ENCODE measurements around the gene GUSB. TPM values are rescaled to one million over a fixed set of nuclear protein-coding genes. Genes with fewer than 3 reads are reported as not detected.

GUSB gene
- total and polyA plus RNA-seq, 9 of the 15 experiments (the other 6 are each of a cell fraction or from before 2014, with no cell fraction given): 22.7 to 102 (median 60.1) TPM

- TF ChIP-seq CCNT2 (IDR thresholded peaks at IDR 0.05; ENCODE audit: borderline replicate concordance, extremely low read depth, insufficient read length, low read depth, low read length): peak; percentile 92
- TF ChIP-seq, protein P1, sequence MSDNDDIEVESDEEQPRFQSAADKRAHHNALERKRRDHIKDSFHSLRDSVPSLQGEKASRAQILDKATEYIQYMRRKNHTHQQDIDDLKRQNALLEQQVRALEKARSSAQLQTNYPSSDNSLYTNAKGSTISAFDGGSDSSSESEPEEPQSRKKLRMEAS (CRISPR knock-in tag; IDR thresholded peaks at IDR 0.05): peak; percentile 97
- TF ChIP-seq HDAC2 (IDR thresholded peaks at IDR 0.05): peak; percentile 56; the same call in 1 of the 2 replicates
- TF ChIP-seq CBX1 (IDR thresholded peaks at IDR 0.05; ENCODE audit: low read depth): peak; percentile 86; the same call in 1 of the 2 replicates
- TF ChIP-seq DIDO1 (tag; IDR thresholded peaks at IDR 0.05; ENCODE audit: low read depth): peak; percentile 94
- no peak for TF ChIP-seq NUFIP1 (IDR thresholded peaks at IDR 0.05; ENCODE audit: partially characterized antibody)
- peak; percentile 80; the same call in 1 of the 2 replicates for TF ChIP-seq RBM14 (IDR thresholded peaks at IDR 0.05; ENCODE audit: borderline replicate concordance, insufficient read depth, low read depth, low read length)
- peak; percentile 93 for TF ChIP-seq FOXP1 (CRISPR knock-in tag; IDR thresholded peaks at IDR 0.05)
- no peak for TF ChIP-seq SMARCA5 (IDR thresholded peaks at IDR 0.05)
- TF ChIP-seq ZNF165 (CRISPR knock-in tag; IDR thresholded peaks at IDR 0.05; ENCODE audit: borderline replicate concordance): peak; percentile 85; the same call in 1 of the 2 replicates
- TF ChIP-seq PURB (CRISPR knock-in tag; IDR thresholded peaks at IDR 0.05; ENCODE audit: low read depth): no peak
- peak in 1 of 2 experiments; percentile 93; a peak in 2 of 4 replicates for TF ChIP-seq KDM4B (IDR thresholded peaks at IDR 0.05; ENCODE audit: borderline replicate concordance in 2 of 2, low read depth in 1 of 2)
- peak; percentile 49; the same call in 1 of the 2 replicates for TF ChIP-seq ZNF445 (CRISPR knock-in tag; IDR thresholded peaks at IDR 0.05; ENCODE audit: low read depth)
- TF ChIP-seq FIP1L1 (IDR thresholded peaks at IDR 0.05; ENCODE audit: low read depth, low read length, poor library complexity, severe bottlenecking): peak; percentile 97
- TF ChIP-seq PHF8 (IDR thresholded peaks at IDR 0.05; ENCODE audit: borderline replicate concordance, low read length): peak; percentile 84
- peak; percentile 51; the same call in 1 of the 2 replicates for TF ChIP-seq IRF1 (CRISPR knock-in tag; IDR thresholded peaks at IDR 0.05; ENCODE audit: borderline replicate concordance)
- TF ChIP-seq, protein P2, sequence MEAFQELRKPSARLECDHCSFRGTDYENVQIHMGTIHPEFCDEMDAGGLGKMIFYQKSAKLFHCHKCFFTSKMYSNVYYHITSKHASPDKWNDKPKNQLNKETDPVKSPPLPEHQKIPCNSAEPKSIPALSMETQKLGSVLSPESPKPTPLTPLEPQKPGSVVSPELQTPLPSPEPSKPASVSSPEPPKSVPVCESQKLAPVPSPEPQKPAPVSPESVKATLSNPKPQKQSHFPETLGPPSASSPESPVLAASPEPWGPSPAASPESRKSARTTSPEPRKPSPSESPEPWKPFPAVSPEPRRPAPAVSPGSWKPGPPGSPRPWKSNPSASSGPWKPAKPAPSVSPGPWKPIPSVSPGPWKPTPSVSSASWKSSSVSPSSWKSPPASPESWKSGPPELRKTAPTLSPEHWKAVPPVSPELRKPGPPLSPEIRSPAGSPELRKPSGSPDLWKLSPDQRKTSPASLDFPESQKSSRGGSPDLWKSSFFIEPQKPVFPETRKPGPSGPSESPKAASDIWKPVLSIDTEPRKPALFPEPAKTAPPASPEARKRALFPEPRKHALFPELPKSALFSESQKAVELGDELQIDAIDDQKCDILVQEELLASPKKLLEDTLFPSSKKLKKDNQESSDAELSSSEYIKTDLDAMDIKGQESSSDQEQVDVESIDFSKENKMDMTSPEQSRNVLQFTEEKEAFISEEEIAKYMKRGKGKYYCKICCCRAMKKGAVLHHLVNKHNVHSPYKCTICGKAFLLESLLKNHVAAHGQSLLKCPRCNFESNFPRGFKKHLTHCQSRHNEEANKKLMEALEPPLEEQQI (IDR thresholded peaks at IDR 0.05): peak; percentile 76
- peak in 1 of 2 experiments; percentile 87; a peak in 2 of 4 replicates for TF ChIP-seq CSDE1 (IDR thresholded peaks at IDR 0.05)
- TF ChIP-seq ATF3 (IDR thresholded peaks at IDR 0.05): no peak; the same call in 1 of the 2 replicates
- TF ChIP-seq ATF3 (CRISPR knock-in tag; conservative IDR thresholded peaks at IDR 0.05): peak; percentile 98; the same call in 1 of the 2 replicates
- TF ChIP-seq, protein P3, sequence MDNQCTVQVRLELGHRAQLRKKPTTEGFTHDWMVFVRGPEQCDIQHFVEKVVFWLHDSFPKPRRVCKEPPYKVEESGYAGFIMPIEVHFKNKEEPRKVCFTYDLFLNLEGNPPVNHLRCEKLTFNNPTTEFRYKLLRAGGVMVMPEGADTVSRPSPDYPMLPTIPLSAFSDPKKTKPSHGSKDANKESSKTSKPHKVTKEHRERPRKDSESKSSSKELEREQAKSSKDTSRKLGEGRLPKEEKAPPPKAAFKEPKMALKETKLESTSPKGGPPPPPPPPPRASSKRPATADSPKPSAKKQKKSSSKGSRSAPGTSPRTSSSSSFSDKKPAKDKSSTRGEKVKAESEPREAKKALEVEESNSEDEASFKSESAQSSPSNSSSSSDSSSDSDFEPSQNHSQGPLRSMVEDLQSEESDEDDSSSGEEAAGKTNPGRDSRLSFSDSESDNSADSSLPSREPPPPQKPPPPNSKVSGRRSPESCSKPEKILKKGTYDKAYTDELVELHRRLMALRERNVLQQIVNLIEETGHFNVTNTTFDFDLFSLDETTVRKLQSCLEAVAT (IDR thresholded peaks at IDR 0.05): no peak
These were observed at the start of gene GUSB (continued) for GRCh38 chr7:65981965-65982792.

All from K562 (cell line).